SK-N-SH treated with all-trans-retinoic acid at 6 μM for 48 hours (cell line): Measurements from ENCODE around the gene LANCL1.

Experiments used
- ATAC-seq: fragments of 200-7000 bp; cut with Tn5 transposase; 3 replicates; pipeline ENCODE4 v1.9.1; 2020; ENCODE audit warnings: mild to moderate bottlenecking, moderate library complexity
- ARNTL ChIP-seq: fragments of 450-650 bp; formaldehyde crosslinking; IDR thresholded peaks from 2 replicates; pipeline ENCODE4 v1.5.0; 2020; ENCODE audit warnings: low read depth, mild to moderate bottlenecking, moderate library complexity, borderline replicate concordance
- BACH2 ChIP-seq: fragments of 250-450 bp; sonication (Bioruptor Pico); IDR thresholded peaks from 2 replicates; pipeline ENCODE4 v1.9.0; 2021; ENCODE audit warnings: mild to moderate bottlenecking, borderline replicate concordance
- CREB5 ChIP-seq: fragments of 250-450 bp; sonication (Bioruptor Pico); IDR thresholded peaks from 2 replicates; pipeline ENCODE4 v1.5.1; 2020; ENCODE audit warnings: low read depth, mild to moderate bottlenecking, moderate library complexity
- CSDC2 ChIP-seq: fragments of 250-450 bp; sonication (Bioruptor Pico); IDR thresholded peaks from 2 replicates; pipeline ENCODE4 v1.5.0; 2020; ENCODE audit warnings: mild to moderate bottlenecking, moderate library complexity
- GLIS3 ChIP-seq: fragments of 250-450 bp; sonication (Bioruptor Pico); IDR thresholded peaks from 2 replicates; pipeline ENCODE4 v1.5.0; 2020; ENCODE audit warnings: mild to moderate bottlenecking, moderate library complexity
- ISL1 ChIP-seq: fragments of 250-450 bp; sonication (Bioruptor Pico); IDR thresholded peaks from 2 replicates; pipeline ENCODE4 v2.1.2; 2022; ENCODE audit warnings: mild to moderate bottlenecking, moderate library complexity
- OSR1 ChIP-seq: fragments of 250-450 bp; sonication (Bioruptor Pico); IDR thresholded peaks from 2 replicates; pipeline ENCODE4 v1.8.0; 2022; ENCODE audit warnings: moderate library complexity, mild to moderate bottlenecking, inconsistent platforms
- PATZ1 ChIP-seq: fragments of 250-450 bp; sonication (Bioruptor Pico); IDR thresholded peaks from 2 replicates; pipeline ENCODE4 v1.8.0; 2020; ENCODE audit warnings: mild to moderate bottlenecking, moderate library complexity, borderline replicate concordance
- PPARA ChIP-seq: fragments of 250-450 bp; sonication (Bioruptor Pico); IDR thresholded peaks from 2 replicates; pipeline ENCODE4 v1.5.0; 2020; ENCODE audit warnings: mild to moderate bottlenecking, borderline replicate concordance
- RARB ChIP-seq: fragments of 250-450 bp; sonication (Bioruptor Pico); IDR thresholded peaks from 2 replicates; pipeline ENCODE4 v1.8.0; 2021; ENCODE audit warnings: mild to moderate bottlenecking, moderate library complexity
- SNAI2 ChIP-seq: fragments of 250-450 bp; sonication (Bioruptor Pico); IDR thresholded peaks from 2 replicates; pipeline ENCODE4 v1.5.0; 2020; ENCODE audit warnings: mild to moderate bottlenecking, moderate library complexity
- TCF4 ChIP-seq: fragments of 250-450 bp; sonication (Bioruptor Pico); IDR thresholded peaks from 2 replicates; pipeline ENCODE4 v1.8.0; 2021; ENCODE audit warnings: mild to moderate bottlenecking, moderate library complexity, borderline replicate concordance
- TOX ChIP-seq: fragments of 250-450 bp; sonication (Bioruptor Pico); IDR thresholded peaks from 2 replicates; pipeline ENCODE4 v1.8.0; 2021; ENCODE audit warnings: mild to moderate bottlenecking, moderate library complexity, borderline replicate concordance
- ZC3H10 ChIP-seq: fragments of 250-450 bp; sonication (Bioruptor Pico); IDR thresholded peaks from 2 replicates; pipeline ENCODE4 v1.5.1; 2021; ENCODE audit warnings: mild to moderate bottlenecking, moderate library complexity
- ZFP3 ChIP-seq: fragments of 250-450 bp; sonication (Bioruptor Pico); IDR thresholded peaks from 2 replicates; pipeline ENCODE4 v1.5.0; 2020; ENCODE audit warnings: mild to moderate bottlenecking, moderate library complexity
- ZNF565 ChIP-seq: fragments of 450-650 bp; formaldehyde crosslinking; conservative IDR thresholded peaks from 2 replicates; pipeline ENCODE4 v1.5.0; 2020; ENCODE audit warnings: low read depth, mild to moderate bottlenecking, moderate library complexity
- ZNF70 ChIP-seq: fragments of 450-650 bp; formaldehyde crosslinking; IDR thresholded peaks from 2 replicates; pipeline ENCODE4 v1.5.0; 2020; ENCODE audit warnings: mild to moderate bottlenecking, moderate library complexity
- ZNF8 ChIP-seq: fragments of 450-650 bp; formaldehyde crosslinking; IDR thresholded peaks from 2 replicates; pipeline ENCODE4 v1.5.0; 2020; ENCODE audit warnings: mild to moderate bottlenecking, moderate library complexity
- TF ChIP-seq, protein P1 (sequence below): fragments of 250-450 bp; sonication (Bioruptor Pico); IDR thresholded peaks from 2 replicates; pipeline ENCODE4 v1.5.0; 2020; ENCODE audit warnings: mild to moderate bottlenecking, moderate library complexity
- TF ChIP-seq, protein P2 (sequence below): fragments of 250-450 bp; sonication (Bioruptor Pico); IDR thresholded peaks from 2 replicates; pipeline ENCODE4 v1.8.0; 2021; ENCODE audit warnings: low read depth, mild to moderate bottlenecking, moderate library complexity, borderline replicate concordance

Gene LANCL1

DNA sequence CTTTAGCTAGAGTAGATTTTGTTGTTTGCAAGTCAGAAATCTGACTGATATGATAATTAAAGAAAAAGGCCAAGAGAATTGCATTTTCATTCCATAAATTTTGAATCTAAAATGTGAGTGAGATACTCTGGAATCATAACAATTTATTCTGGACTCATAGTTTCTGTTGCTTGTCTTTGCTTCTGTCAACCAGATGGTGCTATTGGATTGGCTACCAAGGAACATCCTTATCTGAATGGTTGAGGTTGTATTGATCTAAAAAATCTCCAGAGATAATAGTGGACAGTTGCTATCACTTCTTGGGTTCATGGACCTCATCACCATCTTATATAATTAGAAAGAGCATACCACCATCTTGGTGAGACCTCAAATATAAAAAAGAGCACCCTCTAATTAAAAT lies 45.8 kb upstream of the LANCL1 start (continued):
- TF ChIP-seq, protein P1, sequence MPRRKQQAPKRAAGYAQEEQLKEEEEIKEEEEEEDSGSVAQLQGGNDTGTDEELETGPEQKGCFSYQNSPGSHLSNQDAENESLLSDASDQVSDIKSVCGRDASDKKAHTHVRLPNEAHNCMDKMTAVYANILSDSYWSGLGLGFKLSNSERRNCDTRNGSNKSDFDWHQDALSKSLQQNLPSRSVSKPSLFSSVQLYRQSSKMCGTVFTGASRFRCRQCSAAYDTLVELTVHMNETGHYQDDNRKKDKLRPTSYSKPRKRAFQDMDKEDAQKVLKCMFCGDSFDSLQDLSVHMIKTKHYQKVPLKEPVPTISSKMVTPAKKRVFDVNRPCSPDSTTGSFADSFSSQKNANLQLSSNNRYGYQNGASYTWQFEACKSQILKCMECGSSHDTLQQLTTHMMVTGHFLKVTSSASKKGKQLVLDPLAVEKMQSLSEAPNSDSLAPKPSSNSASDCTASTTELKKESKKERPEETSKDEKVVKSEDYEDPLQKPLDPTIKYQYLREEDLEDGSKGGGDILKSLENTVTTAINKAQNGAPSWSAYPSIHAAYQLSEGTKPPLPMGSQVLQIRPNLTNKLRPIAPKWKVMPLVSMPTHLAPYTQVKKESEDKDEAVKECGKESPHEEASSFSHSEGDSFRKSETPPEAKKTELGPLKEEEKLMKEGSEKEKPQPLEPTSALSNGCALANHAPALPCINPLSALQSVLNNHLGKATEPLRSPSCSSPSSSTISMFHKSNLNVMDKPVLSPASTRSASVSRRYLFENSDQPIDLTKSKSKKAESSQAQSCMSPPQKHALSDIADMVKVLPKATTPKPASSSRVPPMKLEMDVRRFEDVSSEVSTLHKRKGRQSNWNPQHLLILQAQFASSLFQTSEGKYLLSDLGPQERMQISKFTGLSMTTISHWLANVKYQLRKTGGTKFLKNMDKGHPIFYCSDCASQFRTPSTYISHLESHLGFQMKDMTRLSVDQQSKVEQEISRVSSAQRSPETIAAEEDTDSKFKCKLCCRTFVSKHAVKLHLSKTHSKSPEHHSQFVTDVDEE, result no peak
- no peak for TF ChIP-seq CSDC2 (CRISPR knock-in tag)
- TF ChIP-seq TCF4 (CRISPR knock-in tag), result no peak
- TF ChIP-seq ARNTL, result no peak
- TF ChIP-seq BACH2, result no peak

DNA sequence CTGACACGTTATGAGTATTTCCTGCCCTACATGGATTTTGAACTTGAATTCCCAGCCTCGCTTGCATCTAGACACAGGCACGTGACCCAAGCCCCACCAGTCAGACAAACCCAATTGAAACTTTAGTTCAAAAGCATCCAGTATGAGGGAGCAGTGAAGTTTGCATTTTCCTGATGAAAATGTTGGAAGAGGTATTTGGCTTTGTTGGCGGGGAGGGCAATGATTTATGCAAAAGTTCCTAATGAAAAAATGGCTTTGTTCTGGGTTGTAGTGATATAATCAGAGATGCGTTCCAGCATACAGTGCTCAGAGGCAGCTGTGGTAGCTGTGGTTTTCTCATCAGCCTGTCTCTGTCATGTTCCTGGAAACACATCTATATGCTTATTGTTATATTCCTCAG lies 43.0 kb upstream of the LANCL1 start:
- no peak for ATAC-seq
- TF ChIP-seq ZNF70 (no peak), ISL1 (CRISPR knock-in tag) (no peak), ARNTL (no peak), SNAI2 (no peak), PPARA (CRISPR knock-in tag) (no peak), BACH2 (no peak), ZFP3 (CRISPR knock-in tag) (no peak), RARB (CRISPR knock-in tag) (no peak), CSDC2 (CRISPR knock-in tag) (no peak)
- TF ChIP-seq, protein P1, result no peak

- TF ChIP-seq ZNF565 (CRISPR knock-in tag) (no peak), RARB (CRISPR knock-in tag) (no peak), GLIS3 (no peak), BACH2 (no peak), ZNF8 (CRISPR knock-in tag) (no peak), TOX (no peak), SNAI2 (no peak), CSDC2 (CRISPR knock-in tag) (no peak), PPARA (CRISPR knock-in tag) (no peak)
- TF ChIP-seq, protein P1, result no peak
- TF ChIP-seq, protein P2, sequence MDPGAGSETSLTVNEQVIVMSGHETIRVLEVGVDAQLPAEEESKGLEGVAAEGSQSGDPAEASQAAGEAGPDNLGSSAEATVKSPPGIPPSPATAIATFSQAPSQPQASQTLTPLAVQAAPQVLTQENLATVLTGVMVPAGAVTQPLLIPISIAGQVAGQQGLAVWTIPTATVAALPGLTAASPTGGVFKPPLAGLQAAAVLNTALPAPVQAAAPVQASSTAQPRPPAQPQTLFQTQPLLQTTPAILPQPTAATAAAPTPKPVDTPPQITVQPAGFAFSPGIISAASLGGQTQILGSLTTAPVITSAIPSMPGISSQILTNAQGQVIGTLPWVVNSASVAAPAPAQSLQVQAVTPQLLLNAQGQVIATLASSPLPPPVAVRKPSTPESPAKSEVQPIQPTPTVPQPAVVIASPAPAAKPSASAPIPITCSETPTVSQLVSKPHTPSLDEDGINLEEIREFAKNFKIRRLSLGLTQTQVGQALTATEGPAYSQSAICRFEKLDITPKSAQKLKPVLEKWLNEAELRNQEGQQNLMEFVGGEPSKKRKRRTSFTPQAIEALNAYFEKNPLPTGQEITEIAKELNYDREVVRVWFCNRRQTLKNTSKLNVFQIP, result no peak
- no peak for ATAC-seq
Measured at GRCh38 chr2:210517264-210517663, 40.7 kb upstream of the LANCL1 start.

DNA sequence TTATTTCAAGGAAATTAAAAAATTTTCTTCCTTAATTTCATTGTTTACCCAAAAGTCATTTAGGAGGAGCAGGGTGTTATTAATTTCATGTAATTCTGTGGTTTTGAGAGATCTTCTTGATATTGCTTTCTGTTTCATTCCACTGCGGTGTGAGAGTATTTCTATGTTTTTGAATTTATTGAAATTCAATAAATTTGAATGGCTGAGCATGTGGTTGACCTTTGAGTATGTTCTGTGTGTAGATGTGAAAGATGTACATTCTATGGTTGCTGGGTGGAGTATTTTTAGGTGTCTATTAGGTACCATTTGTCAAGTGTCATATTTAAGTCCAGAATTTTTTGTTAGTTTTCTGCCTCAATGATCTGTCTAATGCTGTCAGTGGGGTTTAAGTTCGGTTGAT lies 39.4 kb upstream of the LANCL1 start:
- no peak for ATAC-seq
- TF ChIP-seq ZNF8 (CRISPR knock-in tag) (no peak), BACH2 (no peak), PATZ1 (CRISPR knock-in tag) (no peak), ZNF70 (no peak), ZC3H10 (CRISPR knock-in tag) (no peak), TOX (no peak), CSDC2 (CRISPR knock-in tag) (no peak), CREB5 (CRISPR knock-in tag) (no peak), ARNTL (no peak), OSR1 (CRISPR knock-in tag) (no peak), RARB (CRISPR knock-in tag) (no peak)
- TF ChIP-seq, protein P1, result no peak
